ENCODE results near the gene SLC23A2. TPM values are rescaled to one million over a fixed set of nuclear protein-coding genes. Genes with fewer than 3 reads are reported as not detected.
A peak's percentile ranks its signal among the peaks of the same experiment; 100 is the strongest.

Gene SLC23A2
- total RNA-seq, 1 experiment from 2014 or later: 37.3 TPM

DNA sequence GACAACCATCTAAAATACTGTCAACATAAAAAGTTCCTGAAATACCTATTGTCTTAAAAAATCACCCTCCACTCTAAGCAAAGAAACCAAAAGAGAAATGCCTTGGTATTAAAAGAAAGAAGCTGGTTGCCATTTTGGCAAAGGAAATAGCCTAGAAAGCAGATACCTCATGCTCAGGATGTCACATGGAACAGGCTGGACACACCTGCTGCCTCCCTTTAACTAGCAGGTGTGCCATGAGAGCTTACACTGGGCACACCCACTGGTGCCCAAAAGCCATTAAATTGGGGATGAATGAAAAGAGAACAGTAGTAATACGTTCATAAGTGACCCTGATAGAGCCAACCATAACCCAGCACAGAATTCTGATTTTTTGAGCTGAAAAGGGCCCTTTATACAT lies 1.5 kb downstream of the SLC23A2 start:
- H3K4me1 Mint-ChIP-seq (ENCODE audit: low read depth, unreplicated experiment): peaks cover 30% of the 10 kb centered on the region
- BruUV-seq (replicated peaks): no TSS peak
- Histone ChIP-seq H3K4me3 (ENCODE audit: low read depth, low read length) (no peak overlapping the region; the same call in 1 of the 2 replicates), H3K9me3 (no peaks in the 10 kb centered on the region), H3K27me3 (replicated peaks; ENCODE audit: control insufficient read depth, insufficient read depth, low read length) (no peaks in the 10 kb centered on the region), H3K4me1 (peaks cover 22% of the 10 kb centered on the region), H3K36me3 (ENCODE audit: control insufficient read depth, insufficient read depth, low read length) (no peaks in the 10 kb centered on the region)
- intact Hi-C loops (cut with micrococcal nuclease; ENCODE audit: unreplicated experiment): loop anchor here (5.0 kb wide), 1 partner anchor 103 kb away; no protein-coding TSS in a partner anchor
- no peak overlapping the region for H3K27ac Mint-ChIP-seq (ENCODE audit: unreplicated experiment)
- TF ChIP-seq, protein P1, sequence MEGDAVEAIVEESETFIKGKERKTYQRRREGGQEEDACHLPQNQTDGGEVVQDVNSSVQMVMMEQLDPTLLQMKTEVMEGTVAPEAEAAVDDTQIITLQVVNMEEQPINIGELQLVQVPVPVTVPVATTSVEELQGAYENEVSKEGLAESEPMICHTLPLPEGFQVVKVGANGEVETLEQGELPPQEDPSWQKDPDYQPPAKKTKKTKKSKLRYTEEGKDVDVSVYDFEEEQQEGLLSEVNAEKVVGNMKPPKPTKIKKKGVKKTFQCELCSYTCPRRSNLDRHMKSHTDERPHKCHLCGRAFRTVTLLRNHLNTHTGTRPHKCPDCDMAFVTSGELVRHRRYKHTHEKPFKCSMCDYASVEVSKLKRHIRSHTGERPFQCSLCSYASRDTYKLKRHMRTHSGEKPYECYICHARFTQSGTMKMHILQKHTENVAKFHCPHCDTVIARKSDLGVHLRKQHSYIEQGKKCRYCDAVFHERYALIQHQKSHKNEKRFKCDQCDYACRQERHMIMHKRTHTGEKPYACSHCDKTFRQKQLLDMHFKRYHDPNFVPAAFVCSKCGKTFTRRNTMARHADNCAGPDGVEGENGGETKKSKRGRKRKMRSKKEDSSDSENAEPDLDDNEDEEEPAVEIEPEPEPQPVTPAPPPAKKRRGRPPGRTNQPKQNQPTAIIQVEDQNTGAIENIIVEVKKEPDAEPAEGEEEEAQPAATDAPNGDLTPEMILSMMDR (IDR thresholded peaks at IDR 0.05; ENCODE audit: insufficient read depth in 1 of 2, low read depth in 1 of 2, low read length in 1 of 2, severe bottlenecking in 1 of 2, unreplicated experiment in 1 of 2): no peak
- DNase-seq: no peak
- peak overlapping the region; percentile 73 for H3K4me3 Mint-ChIP-seq (ENCODE audit: unreplicated experiment)
- H3K9me3 Mint-ChIP-seq (ENCODE audit: unreplicated experiment): no peaks in the 10 kb centered on the region
- no peaks in the 10 kb centered on the region for H3K27me3 Mint-ChIP-seq (ENCODE audit: insufficient read depth, unreplicated experiment)
- POLR2A ChIA-PET: no interaction called here
- CTCF ChIA-PET: no interaction called here
- H3K36me3 Mint-ChIP-seq (ENCODE audit: insufficient read depth, unreplicated experiment): peaks cover 5% of the 10 kb centered on the region

- Histone ChIP-seq H3K4me3 (ENCODE audit: low read depth, low read length) (no peak overlapping the region), H3K36me3 (ENCODE audit: control insufficient read depth, insufficient read depth, low read length) (no peaks in the 10 kb centered on the region), H3K4me1 (peaks cover 10% of the 10 kb centered on the region), H3K27me3 (replicated peaks; ENCODE audit: control insufficient read depth, insufficient read depth, low read length) (no peaks in the 10 kb centered on the region), H3K9me3 (no peaks in the 10 kb centered on the region)
- intact Hi-C loops (cut with micrococcal nuclease; ENCODE audit: unreplicated experiment): no loop called here
- peaks cover 19% of the 10 kb centered on the region for H3K4me1 Mint-ChIP-seq (ENCODE audit: low read depth, unreplicated experiment)
- H3K9me3 Mint-ChIP-seq (ENCODE audit: unreplicated experiment): no peaks in the 10 kb centered on the region
- H3K27ac Mint-ChIP-seq (ENCODE audit: unreplicated experiment): no peak overlapping the region
- POLR2A ChIA-PET: no interaction called here
- CTCF ChIA-PET: interaction anchor here (0.5 to 0.8 kb wide), 3 partner anchors 90 to 280 kb away, joined by 3 to 6 read pairs (median 4); no protein-coding TSS in a partner anchor
- TF ChIP-seq, protein P1 (IDR thresholded peaks at IDR 0.05; ENCODE audit: insufficient read depth in 1 of 2, low read depth in 1 of 2, low read length in 1 of 2, severe bottlenecking in 1 of 2, unreplicated experiment in 1 of 2): peak; percentile 14 to 17
- H3K4me3 Mint-ChIP-seq (ENCODE audit: unreplicated experiment): no peak overlapping the region
- no TSS peak for BruUV-seq (replicated peaks)
- H3K36me3 Mint-ChIP-seq (ENCODE audit: insufficient read depth, unreplicated experiment): peaks cover 5% of the 10 kb centered on the region
- DNase-seq: peak in 1 of 2 experiments; percentile 18
- H3K27me3 Mint-ChIP-seq (ENCODE audit: insufficient read depth, unreplicated experiment): no peaks in the 10 kb centered on the region
Measured at GRCh38 chr20:4998160-4998651, 3.1 kb downstream of the SLC23A2 start.

- TF ChIP-seq, protein P1 (IDR thresholded peaks at IDR 0.05; ENCODE audit: insufficient read depth in 1 of 2, low read depth in 1 of 2, low read length in 1 of 2, severe bottlenecking in 1 of 2, unreplicated experiment in 1 of 2): no peak
- Histone ChIP-seq H3K4me3 (ENCODE audit: low read depth, low read length) (no peak overlapping the region), H3K9me3 (no peaks in the 10 kb centered on the region), H3K27me3 (replicated peaks; ENCODE audit: control insufficient read depth, insufficient read depth, low read length) (no peaks in the 10 kb centered on the region), H3K4me1 (peaks cover 9% of the 10 kb centered on the region), H3K36me3 (ENCODE audit: control insufficient read depth, insufficient read depth, low read length) (no peaks in the 10 kb centered on the region)
- intact Hi-C loops (cut with micrococcal nuclease; ENCODE audit: unreplicated experiment): no loop called here
- CTCF ChIA-PET: no interaction called here
- no TSS peak for BruUV-seq (replicated peaks)
- H3K9me3 Mint-ChIP-seq (ENCODE audit: unreplicated experiment): no peaks in the 10 kb centered on the region
- DNase-seq: no peak
- POLR2A ChIA-PET: no interaction called here
- no peaks in the 10 kb centered on the region for H3K27me3 Mint-ChIP-seq (ENCODE audit: insufficient read depth, unreplicated experiment)
- peaks cover 5% of the 10 kb centered on the region for H3K36me3 Mint-ChIP-seq (ENCODE audit: insufficient read depth, unreplicated experiment)
- H3K27ac Mint-ChIP-seq (ENCODE audit: unreplicated experiment): no peak overlapping the region
- no peak overlapping the region for H3K4me3 Mint-ChIP-seq (ENCODE audit: unreplicated experiment)
- peaks cover 19% of the 10 kb centered on the region for H3K4me1 Mint-ChIP-seq (ENCODE audit: low read depth, unreplicated experiment)
Measured at GRCh38 chr20:4997222-4997621, 4.1 kb downstream of the SLC23A2 start.
